ENCODE data around the gene RAB27B.
"Not testable (repeated sequence)": the region's sequence is repeated elsewhere in the genome, so short reads cannot be mapped to it uniquely, and the experiment has no call there.

The RAB27B gene, protein sequence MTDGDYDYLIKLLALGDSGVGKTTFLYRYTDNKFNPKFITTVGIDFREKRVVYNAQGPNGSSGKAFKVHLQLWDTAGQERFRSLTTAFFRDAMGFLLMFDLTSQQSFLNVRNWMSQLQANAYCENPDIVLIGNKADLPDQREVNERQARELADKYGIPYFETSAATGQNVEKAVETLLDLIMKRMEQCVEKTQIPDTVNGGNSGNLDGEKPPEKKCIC

GRCh38 chr18:54828281-54828881 is at the start of gene RAB27B:
Gene RAB27B (plus strand): TSS chr18:54828477. CDS start chr18:54877586, 49,109 bp downstream.
- peak; percentile 38 to 71 (median 52) for DNase-seq (ENCODE audit: low read depth in 3 of 3)

GRCh38 chr18:54780285-54780861 is 47.9 kb upstream of the RAB27B start:
- DNase-seq (ENCODE audit: low read depth in 3 of 3), result no peak

GRCh38 chr18:54780970-54781369 is 47.3 kb upstream of the RAB27B start:
- DNase-seq (ENCODE audit: low read depth in 3 of 3), result no peak

GRCh38 chr18:54783139-54783538 is 45.1 kb upstream of the RAB27B start:
- no peak for DNase-seq (ENCODE audit: low read depth in 3 of 3)

DNA sequence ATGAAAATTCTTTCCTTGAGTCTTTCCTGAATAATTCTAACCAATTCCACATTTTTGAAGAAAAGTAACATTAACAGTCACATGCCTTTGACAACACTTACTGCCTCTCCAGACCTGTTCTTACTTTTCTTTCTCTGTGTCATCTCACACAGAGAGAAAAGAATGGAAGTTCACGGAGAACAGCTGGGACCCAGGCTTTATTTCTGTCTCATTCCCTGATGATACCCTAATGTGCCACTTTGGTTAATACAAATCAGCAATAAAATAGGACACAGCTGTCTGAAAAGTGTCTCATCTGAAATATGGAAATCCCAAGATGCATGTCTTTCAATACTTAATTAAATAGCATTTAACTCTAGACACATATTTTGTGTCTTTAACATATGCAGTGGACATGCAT is 42.1 kb upstream of the RAB27B start:
- no peak for DNase-seq (ENCODE audit: low read depth in 3 of 3)

DNA sequence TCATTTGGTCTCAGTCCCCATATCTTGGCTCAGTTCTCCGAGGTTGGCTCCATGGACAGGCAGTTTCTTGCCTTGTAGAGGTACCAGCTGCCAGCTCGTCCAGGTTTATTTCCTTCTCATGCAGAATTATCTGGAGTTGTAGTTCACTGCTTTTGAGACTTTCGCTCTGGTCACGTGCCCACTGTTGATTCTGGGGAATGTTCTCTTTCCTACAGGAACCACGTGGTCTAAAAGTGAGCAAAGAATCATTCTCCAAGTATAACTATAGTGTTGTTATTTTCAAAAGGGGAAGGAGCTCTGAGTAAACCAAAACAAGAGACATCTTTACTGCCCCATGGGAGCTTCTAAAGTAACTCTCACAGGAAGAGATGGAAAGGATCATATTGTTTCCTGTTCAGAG is 41.2 kb upstream of the RAB27B start:
- DNase-seq (ENCODE audit: low read depth in 3 of 3), result no peak

GRCh38 chr18:54787616-54788015 is 40.7 kb upstream of the RAB27B start:
- no peak for DNase-seq (ENCODE audit: low read depth in 3 of 3)

DNA sequence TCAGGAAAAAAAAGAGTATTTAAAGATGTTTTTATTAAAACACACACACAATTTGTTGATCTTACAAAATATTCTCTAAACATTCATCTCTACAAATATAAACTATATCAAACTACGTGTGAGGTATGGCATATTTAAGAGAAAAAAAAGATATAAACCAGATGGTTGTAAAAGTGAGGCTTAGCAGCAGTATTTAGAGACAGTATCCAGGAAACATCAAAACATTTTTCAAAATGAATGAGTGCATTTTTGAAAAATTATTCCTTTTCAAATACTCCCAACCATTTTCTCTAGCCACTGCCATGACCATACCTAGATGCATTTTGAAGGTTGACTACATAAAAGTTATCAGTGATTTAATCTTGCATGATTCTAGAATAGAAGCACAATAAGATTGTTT is 38.2 kb upstream of the RAB27B start:
- DNase-seq (ENCODE audit: low read depth in 3 of 3), result no peak

GRCh38 chr18:54791657-54792056 is 36.6 kb upstream of the RAB27B start:
- no peak for DNase-seq (ENCODE audit: low read depth in 3 of 3)

- no peak for DNase-seq (ENCODE audit: low read depth in 3 of 3)
Observed at GRCh38 chr18:54792079-54792478, 36.2 kb upstream of the RAB27B start.

DNA sequence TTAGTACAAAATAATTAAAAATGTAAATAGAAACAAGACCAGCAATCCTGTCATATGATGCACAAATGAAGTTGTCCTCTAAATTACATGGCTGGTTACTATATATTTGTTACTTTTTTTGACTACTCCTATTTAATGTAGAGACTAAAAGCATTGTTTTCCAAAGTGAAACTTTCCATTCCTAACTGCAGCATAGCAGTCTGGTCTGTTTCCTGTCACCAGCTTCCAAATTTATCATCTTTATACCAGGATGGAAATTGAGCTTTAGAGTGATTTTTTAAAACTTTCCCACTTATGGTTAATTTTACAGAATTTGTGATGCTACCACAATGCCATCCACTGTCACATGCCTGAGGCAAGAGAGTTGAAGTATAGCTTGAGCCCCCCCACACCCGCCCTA is 33.5 kb upstream of the RAB27B start:
- no peak for DNase-seq (ENCODE audit: low read depth in 3 of 3)

DNA sequence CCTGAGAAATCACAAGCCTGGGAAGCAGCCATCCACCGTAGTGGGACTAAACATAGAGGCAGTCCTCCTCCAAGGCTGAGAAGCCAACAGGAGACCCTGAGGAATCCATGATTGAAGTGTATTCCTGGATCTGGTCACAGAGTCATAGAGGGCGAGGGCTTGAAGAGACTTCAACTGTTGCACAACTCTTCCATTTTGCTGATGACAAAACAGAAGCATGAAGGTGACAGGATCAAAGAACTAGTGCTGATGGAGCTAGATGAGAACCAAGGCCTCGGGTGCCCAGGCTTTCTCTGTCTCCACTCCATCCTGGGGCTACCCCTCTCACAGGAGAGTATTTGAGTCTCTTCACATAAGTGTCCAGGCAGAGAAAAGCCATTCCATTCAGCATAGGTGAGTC is 30.1 kb upstream of the RAB27B start:
- DNase-seq (ENCODE audit: low read depth in 3 of 3), result no peak

- no peak for DNase-seq (ENCODE audit: low read depth in 3 of 3)
Observed at GRCh38 chr18:54801374-54801773, 26.9 kb upstream of the RAB27B start.

DNA sequence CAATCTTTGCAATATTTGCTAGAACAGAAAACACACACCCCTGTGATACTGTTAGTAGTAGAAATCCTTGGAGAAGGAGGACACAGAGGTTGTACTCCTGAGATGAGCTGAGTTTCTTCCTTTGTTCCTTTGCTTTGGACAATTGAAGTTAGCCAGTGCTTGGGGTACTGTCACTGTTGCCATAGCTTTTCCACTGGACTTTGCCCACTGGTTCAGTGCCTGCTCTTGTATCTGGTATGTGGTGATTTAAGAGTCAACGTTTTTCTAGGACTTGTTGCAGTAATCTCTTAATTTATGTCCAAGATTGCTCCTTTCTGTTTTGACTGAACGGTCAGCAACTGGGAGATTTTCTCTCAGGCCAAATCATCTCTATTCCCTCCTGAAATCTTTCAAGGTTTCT is 26.1 kb upstream of the RAB27B start:
- DNase-seq (ENCODE audit: low read depth in 3 of 3), result no peak

DNA sequence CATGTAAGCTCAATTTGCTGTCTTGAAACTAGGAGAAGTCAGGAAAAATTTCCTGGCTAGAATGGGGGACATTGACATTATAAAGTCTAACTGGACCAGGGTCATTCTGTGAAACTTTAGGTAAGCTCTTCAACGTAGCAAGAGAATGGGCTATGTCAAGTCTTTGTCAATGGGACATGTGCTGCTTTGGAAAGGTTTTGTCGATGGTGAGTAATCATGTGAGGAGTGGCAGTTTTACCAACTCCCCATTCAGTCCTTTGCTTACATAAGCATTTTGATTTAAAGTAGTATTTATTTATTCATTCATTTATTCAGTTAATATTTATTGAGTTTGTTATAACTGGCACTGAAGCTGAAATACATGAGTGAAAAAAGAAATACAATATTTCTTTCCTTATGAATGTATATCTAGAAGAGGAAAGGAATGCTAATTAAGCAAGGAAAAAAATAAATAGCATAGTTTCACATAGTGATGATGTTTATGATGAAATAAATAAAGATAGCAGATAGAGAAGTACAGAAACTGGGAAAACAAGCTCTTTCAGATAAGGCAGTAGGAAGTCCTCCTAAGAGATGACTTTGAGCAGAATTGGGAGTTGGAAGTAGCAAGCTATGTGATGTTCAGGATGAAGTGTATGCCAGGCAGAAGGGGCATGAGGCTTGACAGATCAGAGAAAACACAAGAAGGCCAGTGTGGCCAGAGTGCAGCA is 25.4 kb upstream of the RAB27B start:
- DNase-seq (ENCODE audit: low read depth in 3 of 3), result no peak

DNA sequence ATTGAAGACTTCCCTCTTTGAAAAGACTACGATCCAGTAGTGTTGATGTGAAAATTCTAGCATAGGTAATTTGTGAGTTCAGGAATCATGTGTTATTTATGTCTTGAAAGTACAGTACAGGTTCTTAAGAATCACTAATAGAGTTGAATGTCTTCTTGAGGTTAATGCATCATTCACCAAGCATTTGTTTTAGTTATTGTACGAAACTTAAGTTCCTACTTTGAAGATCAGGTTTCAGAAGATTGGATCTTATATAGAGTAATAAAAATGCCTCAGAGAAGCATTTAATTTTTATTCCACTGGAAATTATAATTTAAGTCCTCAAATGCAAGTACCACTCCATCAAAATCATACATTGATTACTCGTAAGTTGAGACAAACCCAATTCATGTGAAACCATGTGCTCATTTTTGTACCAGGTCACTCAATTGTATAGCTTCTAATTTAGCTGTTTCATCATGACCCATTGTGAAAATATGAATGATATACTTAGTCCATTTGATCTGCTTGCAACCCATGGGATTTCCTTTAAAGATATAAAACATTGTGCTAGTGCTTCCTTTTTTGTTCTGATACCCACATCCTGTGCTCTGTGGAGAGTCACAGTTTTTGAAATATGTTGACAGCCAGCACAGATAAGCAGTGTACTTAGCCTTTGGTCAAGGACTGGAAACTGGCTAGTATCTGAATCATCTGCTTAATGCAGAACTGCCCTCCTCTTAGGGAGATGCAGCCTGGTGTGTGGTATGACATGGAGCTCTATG is 22.5 kb upstream of the RAB27B start:
- no peak for DNase-seq (ENCODE audit: low read depth in 3 of 3)

DNA sequence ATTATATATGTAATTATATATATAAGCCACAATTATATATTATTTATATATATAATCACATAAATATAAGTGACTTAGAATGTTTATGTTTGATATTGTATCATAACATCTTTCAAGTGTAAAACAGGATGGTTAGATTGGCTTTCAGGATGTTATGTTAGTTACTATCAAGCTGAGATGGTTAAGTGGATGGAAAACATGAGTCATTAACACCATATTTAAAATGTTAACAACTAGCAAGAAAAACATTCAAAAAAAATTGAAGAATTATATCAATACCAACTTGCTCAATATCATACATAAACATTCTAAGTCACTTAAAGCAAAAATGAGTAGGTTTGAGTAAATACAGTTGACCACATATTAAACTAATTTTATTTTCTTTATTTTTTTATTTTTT is 21.8 kb upstream of the RAB27B start:
- DNase-seq (ENCODE audit: low read depth in 3 of 3), result no peak

GRCh38 chr18:54807303-54807702 is 21.0 kb upstream of the RAB27B start:
- DNase-seq (ENCODE audit: low read depth in 3 of 3), result no peak

- not testable (repeated sequence) for DNase-seq (ENCODE audit: low read depth in 3 of 3)
Observed at GRCh38 chr18:54810662-54811061, 17.6 kb upstream of the RAB27B start.

- no peak for DNase-seq (ENCODE audit: low read depth in 3 of 3)
Observed at GRCh38 chr18:54812885-54813284, 15.4 kb upstream of the RAB27B start.

GRCh38 chr18:54813305-54813704 is 15.0 kb upstream of the RAB27B start:
- no peak for DNase-seq (ENCODE audit: low read depth in 3 of 3)

DNA sequence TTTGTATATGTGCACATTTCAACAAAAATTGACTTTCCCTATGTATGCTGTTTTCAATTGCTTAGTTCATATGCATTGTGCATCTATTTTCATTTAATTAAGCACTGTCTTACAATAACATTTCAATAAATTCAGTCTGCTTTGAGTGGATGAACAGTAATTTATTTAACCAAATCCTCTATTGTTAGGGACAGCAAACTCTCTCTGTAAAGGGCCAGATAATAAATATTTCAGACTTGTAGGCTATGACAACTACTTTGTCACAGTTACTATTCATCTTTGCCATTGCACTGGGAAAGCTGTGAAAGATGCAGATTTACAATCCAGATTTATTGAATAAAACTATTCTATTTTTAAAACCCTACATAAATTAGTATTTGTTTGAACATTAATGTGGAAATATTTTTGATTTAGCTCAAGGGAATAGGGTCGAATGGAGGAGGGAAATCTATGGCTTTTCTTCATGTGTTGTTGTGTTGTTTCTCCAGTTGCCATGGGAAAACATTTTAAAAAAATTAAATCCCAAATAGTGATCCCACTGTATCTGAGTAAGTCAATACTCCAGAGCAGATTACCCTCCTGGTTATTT is 14.2 kb upstream of the RAB27B start:
- DNase-seq (ENCODE audit: low read depth in 3 of 3), result no peak
